Activated gamma-delta T cell (primary cell): ENCODE data around the gene SMCO4.
"Not testable (repeated sequence)": the region's sequence is repeated elsewhere in the genome, so short reads cannot be mapped to it uniquely, and the experiment has no call there.

ENCODE experiments used
- DNase-seq: peaks from one replicate; lab custom pipeline; 2025; lab: John Stamatoyannopoulos, UW

SMCO4 gene

DNA sequence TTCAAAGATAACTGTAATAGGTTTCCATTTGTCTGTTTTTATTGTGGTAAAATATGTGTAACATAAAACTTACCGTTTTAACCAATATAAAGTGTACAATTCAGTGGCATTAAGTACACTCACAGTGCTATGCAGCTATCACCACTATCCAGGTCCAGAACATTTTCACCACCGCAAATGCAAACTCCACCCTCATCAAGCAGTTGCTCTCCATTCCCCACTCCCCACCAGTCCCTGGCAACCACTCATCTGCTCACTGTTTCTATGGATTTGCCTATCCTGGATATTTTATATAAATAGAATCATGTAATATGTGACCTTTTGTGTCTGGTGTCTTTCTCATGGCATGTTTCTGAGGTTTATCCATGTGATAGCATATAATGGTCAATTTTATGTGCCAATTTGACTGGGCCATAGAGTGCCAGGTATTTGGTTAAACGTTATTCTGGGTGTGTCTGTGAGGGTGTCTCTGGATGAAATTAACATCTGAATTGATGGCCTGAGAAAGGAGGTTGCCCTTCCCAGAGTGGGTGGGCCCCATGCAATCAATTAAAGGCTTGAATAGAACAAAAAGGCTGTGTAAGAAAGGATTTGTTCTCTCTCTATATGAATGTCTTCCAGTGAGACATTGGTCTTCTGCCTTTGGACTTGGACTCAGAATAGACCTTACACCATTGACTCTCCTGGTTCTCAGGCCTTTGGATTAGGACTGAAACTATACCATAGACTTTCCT is 17.2 kb upstream of the SMCO4 start:
- DNase-seq: no peak

DNA sequence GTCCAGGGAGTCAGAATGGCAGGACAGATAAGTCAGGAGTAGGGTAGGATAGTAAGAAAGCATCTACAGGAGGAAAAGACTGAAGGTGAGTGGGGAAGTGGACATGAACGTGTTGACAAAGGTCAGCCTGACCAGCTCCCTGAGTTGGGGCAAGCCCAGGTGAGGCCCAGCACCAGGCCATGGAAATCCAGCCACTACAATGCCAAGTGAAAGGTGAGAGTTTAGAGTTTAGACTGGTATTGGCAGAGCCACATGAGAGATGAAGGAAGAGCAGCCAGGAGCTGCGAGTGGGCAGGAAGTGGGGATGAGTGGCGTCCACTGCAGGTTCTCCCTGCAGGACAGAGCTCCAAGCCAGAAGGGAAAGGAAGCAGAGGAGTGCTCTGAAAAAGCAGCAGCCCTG is 16.5 kb upstream of the SMCO4 start:
- DNase-seq: no peak

DNA sequence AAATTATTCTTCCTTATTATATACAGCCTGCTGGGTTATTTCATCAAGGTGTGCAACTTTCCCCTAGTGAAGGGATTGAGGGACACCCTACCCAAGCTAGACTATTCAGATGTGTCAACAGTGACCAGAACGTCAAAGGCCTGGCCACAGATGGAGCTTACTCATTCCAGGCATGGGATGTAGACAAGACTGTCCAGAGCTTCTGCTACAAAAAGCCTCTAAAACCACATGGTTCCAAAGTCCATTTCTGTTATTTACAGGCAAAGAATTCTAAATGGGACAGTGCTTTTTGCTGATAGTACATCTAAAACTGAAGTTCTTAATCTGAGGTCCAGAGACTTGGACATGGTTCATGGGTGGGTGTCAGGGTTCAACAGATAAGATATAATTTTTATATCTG is 9.7 kb upstream of the SMCO4 start:
- DNase-seq: no peak

DNA sequence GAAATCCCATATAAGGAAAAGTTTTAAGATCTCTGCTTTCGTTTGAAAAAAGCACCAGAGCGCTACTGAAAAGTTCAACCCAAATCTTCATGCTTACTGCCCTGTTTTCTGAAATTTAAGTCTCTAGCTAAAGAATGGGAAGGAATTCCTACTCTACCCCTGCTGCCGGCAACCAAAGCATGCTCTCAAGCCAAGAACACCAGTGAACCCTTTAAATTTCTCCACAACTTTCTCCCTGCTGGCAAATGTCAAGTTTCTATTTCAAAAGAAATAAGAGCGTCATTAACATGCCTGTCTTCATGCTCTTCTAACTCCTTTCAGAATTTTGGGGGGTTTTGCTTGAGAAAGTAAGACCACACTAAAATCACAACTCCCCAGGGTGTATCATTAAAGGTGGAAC is 6.8 kb upstream of the SMCO4 start:
- no peak for DNase-seq

DNA sequence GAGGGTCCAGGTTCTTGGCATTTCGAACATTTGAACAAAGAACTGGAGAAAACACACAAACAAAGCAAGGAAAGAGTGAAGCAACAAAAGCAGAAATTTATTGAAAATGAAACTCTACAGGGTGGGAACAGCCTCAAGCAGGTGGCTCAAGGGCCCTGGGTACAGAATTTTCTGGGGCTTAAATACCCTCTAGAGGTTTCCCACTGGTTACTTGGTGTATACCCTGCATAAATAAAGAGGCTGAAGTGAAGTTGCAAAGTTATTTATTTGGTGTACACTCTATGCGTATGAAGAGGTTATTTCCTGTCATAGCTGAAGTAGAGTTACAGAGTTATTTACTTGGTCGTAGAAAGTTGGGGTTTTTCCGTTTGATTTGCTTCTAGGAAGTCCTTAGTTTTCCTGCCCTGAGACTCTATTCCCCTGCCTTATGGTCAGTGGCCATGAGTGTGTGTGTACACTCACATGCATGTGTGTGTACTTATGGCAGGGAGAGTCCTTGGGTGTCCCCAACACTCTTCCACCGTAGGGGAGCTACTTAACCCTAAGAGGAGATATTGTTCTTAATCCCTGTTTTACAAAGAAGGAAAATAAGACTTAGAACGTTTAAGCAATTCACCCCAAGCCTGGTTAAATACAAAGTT is 5.6 kb upstream of the SMCO4 start:
- no peak for DNase-seq

DNA sequence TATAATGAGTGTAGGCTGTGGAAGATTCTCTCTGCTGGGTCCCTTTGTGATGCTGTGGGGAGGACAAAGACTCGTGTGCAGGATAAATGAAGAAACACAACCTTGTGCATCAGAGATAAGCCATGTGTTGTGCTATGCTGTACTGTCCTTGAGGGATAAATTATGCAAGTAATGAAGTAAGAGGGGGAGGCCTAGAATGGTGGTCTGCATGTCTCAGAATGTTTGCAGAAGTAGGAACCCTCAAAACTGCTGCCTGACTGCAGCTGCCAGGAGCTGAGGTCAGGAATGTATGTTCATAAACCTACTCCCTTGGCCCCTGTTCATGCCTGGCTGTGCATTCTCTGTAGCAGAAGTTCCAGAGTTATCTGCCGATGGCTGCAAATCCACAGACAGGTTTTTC is 4.6 kb upstream of the SMCO4 start:
- no peak for DNase-seq

DNA sequence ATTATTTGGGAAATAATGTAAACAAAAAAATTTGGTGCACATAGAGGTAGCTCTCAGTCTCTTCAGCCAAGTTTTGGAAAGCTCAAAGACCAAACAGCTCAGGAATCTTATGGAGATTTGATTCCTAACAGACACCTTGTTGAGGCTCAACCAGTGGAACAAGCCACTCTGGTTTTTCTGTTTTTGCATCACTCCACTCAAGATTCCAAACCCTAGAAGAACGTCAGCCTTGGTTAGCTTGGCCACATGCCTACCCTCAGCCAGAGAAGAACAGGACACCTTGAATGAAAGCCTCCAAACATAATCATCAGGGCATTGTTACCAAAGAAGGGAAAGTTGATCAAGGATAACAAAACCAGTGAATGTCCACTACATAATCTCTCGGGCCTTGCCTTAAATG is 3.8 kb upstream of the SMCO4 start:
- no peak for DNase-seq

DNA sequence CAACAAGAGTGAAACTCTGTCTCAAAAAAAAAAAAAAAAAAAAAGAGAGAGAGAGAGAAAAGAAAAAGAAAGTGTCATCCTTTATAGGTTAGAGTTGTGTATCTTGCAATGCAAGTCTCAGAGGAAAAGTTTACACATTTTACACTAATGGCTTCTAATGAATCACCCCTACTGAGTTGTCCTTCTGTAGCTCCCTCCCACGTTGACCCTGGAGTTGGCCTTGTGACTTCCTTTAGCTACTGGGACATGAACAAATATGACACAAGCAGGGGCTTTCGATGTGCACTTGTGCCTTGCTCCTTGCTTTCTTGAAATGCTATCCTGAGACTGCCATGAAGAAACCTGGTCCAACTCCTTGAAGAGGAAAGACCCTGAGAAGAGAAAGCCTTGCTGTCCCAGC is 2.4 kb upstream of the SMCO4 start:
- no peak for DNase-seq

DNA sequence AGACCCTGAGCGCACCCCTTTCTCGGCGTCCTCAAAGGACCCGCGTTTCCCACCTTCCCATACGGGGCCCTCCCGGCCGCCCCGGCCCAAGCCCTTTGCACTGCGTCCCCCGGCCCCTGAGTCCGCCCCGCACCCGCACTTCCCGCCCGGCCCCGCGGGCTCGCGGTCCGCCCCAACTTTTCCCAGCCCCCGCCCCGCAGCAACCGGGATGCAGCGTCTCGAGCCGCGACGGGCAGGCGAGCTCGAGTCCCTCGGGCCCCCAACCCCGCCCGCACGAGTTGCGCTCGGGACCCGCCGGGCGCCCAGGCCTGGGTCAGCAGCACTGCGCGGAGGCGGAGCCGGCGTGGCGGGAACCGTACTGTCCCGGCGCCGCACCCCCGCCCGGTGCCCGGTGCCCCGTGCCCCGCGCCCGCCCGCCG is 371 bp downstream of the SMCO4 start:
- DNase-seq: no peak

DNA sequence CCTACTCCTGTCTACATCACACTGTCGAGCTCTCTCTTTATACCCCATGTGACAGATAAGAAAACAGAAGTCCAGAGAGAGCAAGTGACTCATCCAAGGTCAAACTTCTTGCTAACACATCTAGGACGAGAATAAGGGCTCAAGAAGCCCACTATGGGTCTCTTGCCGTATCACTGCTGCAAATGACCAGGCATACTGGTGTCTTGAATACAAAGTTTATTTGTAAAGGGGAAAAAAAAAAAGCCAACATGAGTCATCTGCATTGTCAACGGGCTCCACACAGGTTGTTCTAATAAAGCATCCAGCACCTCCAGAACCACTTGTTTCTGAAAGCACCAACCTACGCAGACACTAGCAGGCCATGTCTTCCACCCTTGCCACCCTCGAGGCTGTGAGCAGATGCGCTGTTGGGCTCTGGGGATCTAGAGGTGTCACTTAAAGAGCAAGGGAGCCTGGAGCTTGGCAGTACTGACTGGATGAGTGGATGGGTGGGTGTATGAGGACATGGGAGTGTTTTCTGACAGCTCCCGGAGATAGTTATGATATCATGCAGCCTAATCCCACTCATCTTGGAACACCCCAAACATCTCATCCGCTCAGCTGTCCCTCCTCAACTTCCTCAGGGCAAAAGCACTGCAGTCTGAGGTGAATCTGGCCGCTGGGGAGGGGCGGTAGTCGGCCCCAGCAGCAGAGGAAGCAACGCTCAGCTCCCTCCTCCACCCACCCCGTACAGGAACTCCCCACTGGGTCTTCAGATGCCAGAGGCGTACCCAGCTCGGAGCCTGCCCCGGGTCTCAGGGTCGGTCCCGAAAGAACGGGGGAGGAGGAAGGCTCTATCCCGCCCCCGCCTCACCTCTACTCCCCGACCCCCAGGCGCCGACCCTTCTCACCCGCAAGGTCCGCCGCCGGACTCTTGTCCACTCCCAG is 1.0 kb downstream of the SMCO4 start:
- no peak for DNase-seq

DNA sequence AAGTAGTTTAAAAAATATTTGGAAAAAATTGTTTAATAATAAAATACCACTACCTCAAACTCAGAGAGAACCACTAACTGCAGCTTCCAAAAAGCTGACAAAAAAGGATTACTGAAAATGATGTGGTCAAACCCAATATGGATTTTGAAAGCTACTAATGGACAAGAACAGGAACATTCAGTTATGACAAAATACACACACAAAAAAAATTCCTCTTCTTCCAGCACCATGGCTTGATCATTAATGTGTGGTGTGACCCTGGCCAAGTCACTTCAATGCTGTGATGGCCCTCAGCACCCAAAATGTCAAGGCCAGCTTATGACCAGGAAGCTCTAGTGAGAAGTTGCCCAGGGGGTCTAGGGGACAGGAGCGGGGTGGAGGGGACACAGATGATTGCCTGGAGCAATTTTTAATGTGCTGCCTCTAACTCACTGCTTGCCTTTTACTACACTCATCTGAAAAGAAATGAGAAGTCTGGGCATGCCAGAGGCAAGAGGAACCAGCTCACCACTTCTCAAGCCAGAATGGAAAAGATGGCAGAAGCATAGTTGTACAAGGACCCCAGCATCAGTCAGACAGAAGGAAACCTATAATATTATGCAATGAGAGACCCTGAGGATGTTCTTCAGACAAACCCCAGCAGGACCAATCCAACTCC is 2.2 kb downstream of the SMCO4 start:
- DNase-seq: no peak

DNA sequence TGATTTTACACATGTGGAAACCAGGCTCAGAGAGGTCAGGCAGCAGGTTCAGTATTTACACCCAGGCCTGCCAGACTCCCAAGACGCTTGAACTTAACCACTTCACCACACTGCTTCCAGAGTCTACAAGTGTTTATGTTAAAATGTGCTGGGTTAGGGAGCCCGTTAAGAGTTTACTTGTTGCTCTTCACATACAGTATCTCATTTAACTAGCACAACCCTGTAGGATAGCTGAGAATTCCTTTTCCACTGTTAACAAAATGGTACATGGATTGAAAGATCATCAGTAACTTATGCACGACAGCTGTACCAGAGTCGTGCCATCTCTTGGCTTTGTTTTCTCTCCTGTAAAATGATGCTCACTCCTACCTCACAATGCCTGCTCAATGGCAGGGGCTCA is 2.9 kb downstream of the SMCO4 start:
- no peak for DNase-seq

DNA sequence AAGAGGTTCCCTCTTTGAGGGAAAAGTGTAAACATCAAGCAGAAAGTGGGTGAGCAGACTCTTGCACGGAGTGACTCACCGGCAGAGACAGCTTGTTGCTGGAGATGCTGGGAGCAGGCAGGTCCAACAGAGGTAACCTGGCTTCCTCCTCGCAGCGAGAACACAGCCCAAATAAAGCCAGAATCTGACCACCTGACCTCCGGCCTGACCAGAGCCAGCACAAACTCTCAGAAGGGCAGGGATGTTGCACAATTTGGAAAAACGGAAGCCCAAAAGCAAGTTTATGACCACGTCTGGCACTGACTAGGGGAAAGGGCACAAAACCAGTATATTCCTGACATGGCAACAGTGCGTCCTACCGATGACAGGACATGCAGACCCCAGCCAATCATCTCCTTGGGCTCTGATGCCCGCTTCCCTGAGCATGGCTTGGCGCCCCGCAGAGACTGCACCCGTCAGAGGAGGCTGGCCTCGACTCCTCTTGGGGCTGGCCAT is 5.4 kb downstream of the SMCO4 start:
- DNase-seq: no peak

DNA sequence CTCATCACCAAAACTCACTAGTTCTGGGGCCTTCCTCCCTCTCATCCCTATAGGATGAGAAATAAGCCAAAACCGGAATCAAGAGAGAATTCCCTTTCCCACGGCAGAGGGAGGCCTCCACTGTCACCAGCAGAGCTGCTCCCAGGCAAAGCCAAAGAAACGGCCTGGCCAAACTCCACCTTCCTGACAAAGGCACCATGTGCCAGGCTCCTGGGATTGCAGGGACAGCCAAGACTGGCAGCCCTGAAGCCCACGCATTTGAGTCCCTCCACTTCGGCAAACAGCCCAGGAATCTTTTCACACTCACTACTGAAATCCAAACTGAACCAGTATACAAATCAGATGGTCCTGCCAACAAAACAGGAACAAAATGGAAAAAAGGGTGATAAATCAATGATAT is 6.1 kb downstream of the SMCO4 start:
- no peak for DNase-seq

DNA sequence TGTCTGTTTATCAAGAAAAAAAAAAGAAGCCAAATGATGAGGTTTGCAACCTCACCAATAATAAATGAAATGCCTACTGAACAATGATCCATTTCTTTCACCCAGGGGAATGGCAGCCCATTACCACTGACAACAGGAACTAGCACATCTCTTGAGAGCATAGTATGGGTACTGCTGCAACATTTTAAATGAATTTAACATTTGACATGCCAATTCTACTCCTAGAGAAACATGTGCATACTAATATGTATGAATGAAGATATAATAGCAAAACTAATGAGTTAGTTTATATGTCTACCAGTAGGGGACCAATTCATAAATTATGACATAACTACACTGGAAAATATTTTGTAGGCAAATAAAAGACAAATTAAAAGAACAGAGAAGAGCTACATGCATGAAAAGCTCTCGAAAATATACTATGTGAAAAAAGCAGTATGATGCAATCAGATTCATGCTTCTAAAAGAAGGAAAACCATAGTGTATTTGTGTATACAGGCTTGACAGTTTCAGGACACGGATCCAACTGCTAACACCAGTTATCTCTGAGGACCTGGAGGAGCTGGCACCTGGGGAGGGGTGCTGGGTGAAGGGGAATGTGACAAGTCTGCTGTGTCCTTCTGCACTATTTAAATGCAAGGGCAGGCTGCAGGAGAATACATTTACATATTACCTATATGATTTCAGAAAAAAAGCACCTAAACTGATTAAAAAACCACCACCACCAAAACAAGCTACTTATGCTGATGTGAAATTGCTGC is 6.9 kb downstream of the SMCO4 start:
- DNase-seq: no peak

DNA sequence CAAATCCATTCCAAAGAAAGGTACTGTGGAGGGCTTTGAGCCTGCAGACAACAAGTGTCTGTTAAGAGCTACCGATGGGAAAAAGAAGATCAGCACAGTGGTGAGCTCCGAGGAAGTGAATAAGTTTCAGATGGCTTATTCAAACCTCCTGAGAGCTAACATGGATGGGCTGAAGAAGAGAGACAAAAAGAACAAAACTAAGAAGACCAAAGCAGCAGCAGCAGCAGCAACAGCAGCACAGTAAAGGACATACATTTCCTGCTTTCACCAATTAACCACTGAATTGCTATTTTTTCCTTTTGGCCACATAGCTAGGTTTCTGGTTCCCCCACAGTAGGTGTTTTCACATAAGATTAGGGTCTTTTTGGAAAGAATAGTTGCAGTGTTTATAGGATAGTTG is 7.6 kb downstream of the SMCO4 start:
- not testable (repeated sequence) for DNase-seq

DNA sequence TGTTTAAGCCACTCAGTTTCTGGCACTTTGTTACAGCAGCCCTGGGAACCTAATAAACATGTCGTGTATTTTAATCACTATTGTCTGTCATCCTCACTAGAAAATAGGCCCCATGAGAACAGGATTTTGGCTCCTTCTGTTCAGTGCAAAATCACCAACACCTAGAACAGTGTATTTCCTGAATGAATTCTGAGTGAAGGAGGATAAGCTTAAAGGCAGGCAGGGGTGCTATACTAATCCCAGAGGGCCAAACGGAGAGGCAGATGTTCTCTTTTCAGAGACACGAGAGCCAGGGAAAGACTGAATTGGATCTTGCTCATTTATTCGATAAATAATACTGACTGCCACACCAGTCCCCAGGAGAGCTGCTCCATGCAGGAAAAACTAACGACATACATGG is 10.4 kb downstream of the SMCO4 start:
- no peak for DNase-seq

DNA sequence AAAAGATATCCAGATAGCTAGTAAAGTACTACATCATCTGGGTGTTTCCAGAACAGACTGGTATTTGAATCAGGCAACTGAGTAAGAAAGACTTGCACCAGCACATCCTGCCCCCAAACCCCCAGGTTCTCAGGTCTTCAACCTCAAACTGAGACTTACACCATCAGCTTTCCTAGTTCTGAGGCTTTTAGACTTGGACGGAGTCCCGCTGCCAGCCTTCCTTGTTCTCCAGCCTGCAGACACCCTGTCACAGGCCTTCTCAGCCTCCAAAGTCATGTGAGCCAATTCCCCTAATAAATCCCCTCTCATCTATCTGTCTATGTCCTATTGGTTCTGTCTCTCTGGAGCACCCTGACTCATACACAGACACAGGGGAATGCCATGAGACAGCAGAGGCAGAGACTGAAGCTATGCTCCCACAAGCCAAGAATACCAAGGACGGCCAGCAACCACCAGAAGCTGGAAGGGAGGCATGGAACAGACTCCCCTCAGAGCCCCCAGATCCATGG is 10.9 kb downstream of the SMCO4 start:
- DNase-seq: no peak

DNA sequence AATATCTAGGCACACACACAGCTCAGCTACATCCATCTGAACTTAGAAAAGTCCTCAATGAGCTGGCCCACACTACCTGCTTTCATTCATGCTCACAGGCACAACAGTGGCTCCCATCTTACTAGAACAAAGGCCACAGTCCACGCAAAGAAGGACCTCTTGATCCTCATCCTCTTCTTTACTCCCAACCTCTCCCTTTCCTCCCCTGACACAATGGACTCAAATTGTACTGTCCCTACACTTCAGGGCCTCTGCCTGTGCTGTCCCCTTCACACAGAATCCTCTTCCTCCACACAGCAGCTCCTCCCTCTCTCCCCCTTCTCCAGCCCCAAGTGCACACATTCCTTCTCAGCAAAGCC is 12.7 kb downstream of the SMCO4 start:
- no peak for DNase-seq

DNA sequence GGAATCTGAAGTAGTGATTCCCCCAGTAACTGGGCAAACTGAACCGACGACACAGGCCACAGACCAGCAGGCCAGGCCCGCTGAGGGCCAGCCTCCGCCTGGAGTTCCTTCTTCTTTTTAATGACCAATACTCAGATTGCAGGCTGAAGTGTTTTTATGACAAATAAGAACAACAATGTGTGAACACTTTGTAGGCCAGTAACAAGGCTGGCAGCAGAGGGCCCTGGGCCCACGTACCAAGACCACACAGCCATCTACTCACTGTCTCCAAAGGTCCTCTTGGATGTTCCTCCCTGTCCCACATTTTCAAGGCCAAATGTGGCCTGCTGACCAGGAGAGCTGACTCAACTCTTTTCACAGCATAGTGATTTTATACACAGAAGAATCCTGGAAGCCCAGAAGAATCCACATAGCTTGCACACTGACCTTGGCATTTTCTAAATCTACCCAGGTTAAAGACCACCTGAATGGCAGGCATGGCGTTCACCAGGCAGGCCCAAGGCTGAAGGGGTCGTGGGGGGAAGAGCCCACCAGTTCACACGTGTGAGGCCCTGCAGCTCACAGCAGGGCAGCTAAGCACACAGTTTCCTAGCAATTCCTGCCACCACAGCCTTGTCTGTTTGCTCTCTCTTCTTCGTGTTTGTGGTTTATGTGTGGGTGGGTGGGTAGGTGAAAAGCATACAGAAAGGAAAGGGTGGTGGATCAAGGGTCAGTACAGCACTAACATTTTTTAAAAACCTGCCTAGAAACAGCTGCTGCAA is 13.3 kb downstream of the SMCO4 start:
- DNase-seq: no peak
